H9 (cell line): Measurements from ENCODE around the gene ARMC2. TPM values are rescaled to one million over a fixed set of nuclear protein-coding genes. Genes with fewer than 3 reads are reported as not detected.

Source experiments
- DNase-seq: peaks from one replicate; pipeline ENCODE4 v3.0.0-alpha.2; 2017
- H2AFZ ChIP-seq: one replicate; pipeline ENCODE4 v1.6.1; 2013; ENCODE audit warnings: mild to moderate bottlenecking, low read length, control low read depth, moderate library complexity
- H2AK5ac ChIP-seq: 2 replicates; pipeline ENCODE4 v1.6.1; 2013; ENCODE audit warnings: low read length, control low read depth, mixed read lengths; ENCODE audit not compliant: insufficient read length
- H2BK120ac ChIP-seq: one replicate; pipeline ENCODE4 v1.6.1; 2013; ENCODE audit warnings: low read depth, mild to moderate bottlenecking, low read length, control low read depth, inconsistent platforms; ENCODE audit not compliant: poor library complexity, severe bottlenecking
- H2BK12ac ChIP-seq: 2 replicates; pipeline ENCODE4 v1.6.1; 2013; ENCODE audit warnings: low read length, control low read depth, mixed read lengths, low read depth; ENCODE audit not compliant: insufficient read length
- H2BK15ac ChIP-seq: 2 replicates; pipeline ENCODE4 v1.6.1; 2013; ENCODE audit warnings: low read depth, low read length, control low read depth
- H2BK20ac ChIP-seq: one replicate; pipeline ENCODE4 v1.6.1; 2013; ENCODE audit warnings: low read depth, mild to moderate bottlenecking, low read length, control low read depth, inconsistent platforms; ENCODE audit not compliant: poor library complexity, severe bottlenecking
- H2BK5ac ChIP-seq: 2 replicates; pipeline ENCODE4 v1.6.1; 2013; ENCODE audit warnings: low read length, control low read depth, mixed read lengths; ENCODE audit not compliant: insufficient read length
- H3K14ac ChIP-seq: 2 replicates; pipeline ENCODE4 v1.6.1; 2013; ENCODE audit warnings: low read length, control low read depth; ENCODE audit not compliant: insufficient read depth
- H3K18ac ChIP-seq: 2 replicates; pipeline ENCODE4 v1.6.1; 2013; ENCODE audit warnings: low read depth, mild to moderate bottlenecking, mixed read lengths, low read length, control low read depth; ENCODE audit not compliant: insufficient read length
- H3K23ac ChIP-seq: 2 replicates; pipeline ENCODE4 v1.6.1; 2013; ENCODE audit warnings: low read length, control low read depth, mixed read lengths, low read depth; ENCODE audit not compliant: insufficient read length
- H3K23me2 ChIP-seq: 2 replicates; pipeline ENCODE4 v1.6.1; 2013; ENCODE audit warnings: low read depth, mild to moderate bottlenecking, mixed read lengths, low read length, control low read depth; ENCODE audit not compliant: insufficient read length, poor library complexity, severe bottlenecking
- H3K27ac ChIP-seq: 2 replicates; pipeline ENCODE4 v1.5.1; 2013; ENCODE audit warnings: low read length, control low read depth, mixed read lengths, low read depth; ENCODE audit not compliant: insufficient read length
- H3K27me3 ChIP-seq: 2 replicates; pipeline ENCODE4 v1.6.1; 2013; ENCODE audit warnings: low read length, control low read depth, inconsistent platforms; ENCODE audit not compliant: insufficient read depth
- H3K4ac ChIP-seq: 2 replicates; pipeline ENCODE4 v1.6.1; 2013; ENCODE audit warnings: low read depth, mild to moderate bottlenecking, control low read depth, inconsistent platforms, low read length, moderate library complexity
- H3K4me1 ChIP-seq: 2 replicates; pipeline ENCODE4 v1.6.1; 2013; ENCODE audit warnings: low read length, control low read depth, inconsistent platforms; ENCODE audit not compliant: insufficient read depth
- H3K4me2 ChIP-seq: 2 replicates; pipeline ENCODE4 v1.6.1; 2013; ENCODE audit warnings: low read length, control low read depth, mixed read lengths; ENCODE audit not compliant: insufficient read length, insufficient read depth
- H3K56ac ChIP-seq: 2 replicates; pipeline ENCODE4 v1.6.1; 2013; ENCODE audit warnings: low read depth, mild to moderate bottlenecking, mixed read lengths, low read length, control low read depth; ENCODE audit not compliant: insufficient read length
- H3K79me1 ChIP-seq: 2 replicates; pipeline ENCODE4 v1.6.1; 2013; ENCODE audit warnings: low read depth, mild to moderate bottlenecking, moderate library complexity, low read length, control low read depth, inconsistent platforms; ENCODE audit not compliant: insufficient read depth, poor library complexity, severe bottlenecking
- H3K79me2 ChIP-seq: 2 replicates; pipeline ENCODE4 v1.6.1; 2013; ENCODE audit warnings: low read length, control low read depth, inconsistent platforms; ENCODE audit not compliant: insufficient read depth
- H3K9ac ChIP-seq: 2 replicates; pipeline ENCODE4 v1.6.1; 2013; ENCODE audit warnings: low read length, control low read depth, mixed read lengths; ENCODE audit not compliant: insufficient read length; ENCODE audit errors: extremely low read depth
- H3K9me3 ChIP-seq: one replicate; pipeline ENCODE4 v1.6.1; 2013; ENCODE audit warnings: low read depth, low read length, inconsistent platforms; ENCODE audit not compliant: control insufficient read depth
- H3T11ph ChIP-seq: one replicate; pipeline ENCODE4 v1.6.1; 2013; ENCODE audit warnings: mild to moderate bottlenecking, low read length, control low read depth, inconsistent platforms
- H4K20me1 ChIP-seq: one replicate; pipeline ENCODE4 v1.6.1; 2013; ENCODE audit not compliant: control insufficient read depth, insufficient read length, insufficient read depth
- H4K5ac ChIP-seq: 2 replicates; pipeline ENCODE4 v1.6.1; 2013; ENCODE audit warnings: low read depth, mild to moderate bottlenecking, mixed read lengths, low read length, control low read depth; ENCODE audit not compliant: insufficient read length
- H4K8ac ChIP-seq: replicated peaks from 2 replicates; pipeline ENCODE4 v1.6.1; 2013; ENCODE audit warnings: low read length, control low read depth, mixed read lengths, low read depth; ENCODE audit not compliant: insufficient read length
- H4K91ac ChIP-seq: 2 replicates; pipeline ENCODE4 v1.6.1; 2013; ENCODE audit warnings: low read depth, mild to moderate bottlenecking, moderate library complexity, mixed read lengths, low read length, control low read depth; ENCODE audit not compliant: insufficient read length
- H3K27ac Mint-ChIP-seq, 3 experiments: 2 replicates in 2 of 3; 3 replicates in 1 of 3; pipeline ENCODE4 v1.8.0; 2020 to 2021; ENCODE audit warnings: mixed read lengths in 3 of 3, mild to moderate bottlenecking in 1 of 3, moderate library complexity in 1 of 3
- H3K27me3 Mint-ChIP-seq: 2 replicates; pipeline ENCODE4 v1.8.0; 2021; ENCODE audit warnings: low read depth, mild to moderate bottlenecking, moderate library complexity, mixed read lengths
- H3K36me3 Mint-ChIP-seq, 3 experiments: 2 replicates in 2 of 3; 3 replicates in 1 of 3; pipeline ENCODE4 v1.8.0; 2020 to 2021; ENCODE audit warnings: low read depth in 3 of 3, mixed read lengths in 3 of 3; ENCODE audit not compliant: insufficient read depth in 1 of 3
- H3K4me1 Mint-ChIP-seq, 2 experiments: 2 replicates each; pipeline ENCODE4 v1.8.0; 2020; ENCODE audit warnings: mixed read lengths in 2 of 2
- H3K4me3 Mint-ChIP-seq, 2 experiments: 2 replicates in 1 of 2; 3 replicates in 1 of 2; pipeline ENCODE4 v1.8.0; 2020 to 2021; ENCODE audit warnings: mild to moderate bottlenecking in 2 of 2, mixed read lengths in 2 of 2, moderate library complexity in 1 of 2
- H3K9me3 Mint-ChIP-seq, 2 experiments: 2 replicates in 1 of 2; 3 replicates in 1 of 2; pipeline ENCODE4 v1.8.0; 2020; ENCODE audit warnings: mild to moderate bottlenecking in 2 of 2, mixed read lengths in 2 of 2, moderate library complexity in 1 of 2
- CTCF ChIP-seq: fragments of 200-600 bp; sonication (generic); conservative IDR thresholded peaks from 3 replicates; pipeline ENCODE4 v1.8.0; 2021; ENCODE audit warnings: antibody characterized with exemption, mild to moderate bottlenecking
- WGBS: extraction: QIAGEN DNeasy Blood & Tissue Kit; methylation state at CpG from one replicate; pipeline ENCODE4 v1.1.7; 2013; ENCODE audit warnings: missing lambda C conversion rate, low lambda C conversion rate, mixed read lengths; ENCODE audit not compliant: insufficient read length; ENCODE audit errors: extremely low coverage; 5-methylcytosine and 5-hydroxymethylcytosine counted together
- total RNA-seq: library from RNA; stranded (reverse); gene quantifications from 2 replicates; pipeline ENCODE4 v1.2.1, GENCODE V29; 2021

ARMC2 gene
- total RNA-seq, 1 experiment from 2014 or later: 2.8 TPM

DNA sequence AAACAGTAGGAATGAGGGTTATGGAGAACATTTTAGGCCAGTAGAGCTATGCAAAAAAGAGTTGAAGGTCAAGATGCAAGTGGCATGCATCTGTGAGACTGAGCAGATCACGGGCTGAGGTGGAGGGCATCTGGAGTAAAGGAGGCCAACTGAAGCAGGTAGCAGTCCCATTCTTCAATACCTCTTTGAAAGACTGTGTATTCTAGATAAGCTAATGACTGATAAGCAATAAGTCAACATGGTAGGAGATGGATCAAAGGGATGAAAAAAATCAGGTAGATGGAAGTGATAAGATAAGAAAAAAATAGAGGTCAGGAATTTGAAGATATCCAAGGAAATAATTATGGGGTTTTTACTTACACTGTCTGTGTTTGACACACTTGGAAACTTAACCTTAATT, 55.6 kb downstream of the ARMC2 start:
- no peak overlapping the region for H2BK20ac ChIP-seq
- H2BK12ac ChIP-seq: no peak overlapping the region
- no CpG with 5 or more reads among the region's 1 CpG for WGBS
- no peak overlapping the region for H2BK15ac ChIP-seq
- no peak overlapping the region for H3K18ac ChIP-seq
- no peak overlapping the region for H3K27ac Mint-ChIP-seq
- H4K8ac ChIP-seq: no peak overlapping the region
- no peak overlapping the region for H2AK5ac ChIP-seq
- H3K27me3 Mint-ChIP-seq: no peaks in the 10 kb centered on the region
- H3K36me3 Mint-ChIP-seq: no peaks in the 10 kb centered on the region; a peak in 1 of 7 replicates
- H3K9me3 ChIP-seq: no peaks in the 10 kb centered on the region
- H3K9ac ChIP-seq: no peak overlapping the region
- no peaks in the 10 kb centered on the region for H3K79me1 ChIP-seq
- no peaks in the 10 kb centered on the region for H3K79me2 ChIP-seq
- H2BK5ac ChIP-seq: no peak overlapping the region
- peaks cover 0 to 4% of the 10 kb centered on the region in 2 experiments; a peak in 1 of 4 replicates for H3K4me1 Mint-ChIP-seq
- no peak overlapping the region for H3K23ac ChIP-seq
- no peaks in the 10 kb centered on the region for H3K9me3 Mint-ChIP-seq
- no peaks in the 10 kb centered on the region for H3K4me1 ChIP-seq
- no peak overlapping the region for H2BK120ac ChIP-seq
- no peak overlapping the region for H4K91ac ChIP-seq
- no peak for TF ChIP-seq CTCF
- H3T11ph ChIP-seq: no peak overlapping the region
- no peak overlapping the region for H3K27ac ChIP-seq
- H3K23me2 ChIP-seq: no peaks in the 10 kb centered on the region
- H2AFZ ChIP-seq: no peak overlapping the region
- H3K27me3 ChIP-seq: no peaks in the 10 kb centered on the region
- no peak overlapping the region for H3K4me2 ChIP-seq
- no peak overlapping the region for H3K4ac ChIP-seq
- no peaks in the 10 kb centered on the region for H4K20me1 ChIP-seq
- no peak overlapping the region for H3K14ac ChIP-seq
- DNase-seq: no peak
- no peak overlapping the region for H4K5ac ChIP-seq
- no peak overlapping the region for H3K4me3 Mint-ChIP-seq
- no peak overlapping the region for H3K56ac ChIP-seq
